ENCODE results near the gene FNDC3A.

The FNDC3A gene

GRCh38 chr13:49022472-49023144 is 46.9 kb downstream of the FNDC3A start:
- no peak for TF ChIP-seq CTCF (IDR thresholded peaks at IDR 0.05; ENCODE audit: control extremely low read depth, extremely low read depth, low read depth, missing control alignments)
- DNase-seq (ENCODE audit: extremely low spot score), result no peak
- POLR2A ChIA-PET, result no interaction called here
- CTCF ChIA-PET, result interaction anchor here (0.8 to 1.4 kb wide), 3 partner anchors 14 to 41 kb away, joined by 3 to 4 read pairs (median 3); no protein-coding TSS in a partner anchor

- POLR2A ChIA-PET, result no interaction called here
- DNase-seq (ENCODE audit: extremely low spot score), result no peak
- CTCF ChIA-PET, result interaction anchor here (1.4 kb wide), 1 partner anchor 13 kb away, joined by 4 read pairs; no protein-coding TSS in a partner anchor
- TF ChIP-seq CTCF (IDR thresholded peaks at IDR 0.05; ENCODE audit: control extremely low read depth, extremely low read depth, low read depth, missing control alignments), result no peak
Measured at GRCh38 chr13:49023431-49023830, 47.7 kb downstream of the FNDC3A start.

GRCh38 chr13:49026851-49027250 is 51.1 kb downstream of the FNDC3A start:
- no peak for TF ChIP-seq CTCF (IDR thresholded peaks at IDR 0.05; ENCODE audit: control extremely low read depth, extremely low read depth, low read depth, missing control alignments)
- ChIA-PET CTCF (no interaction called here), POLR2A (no interaction called here)
- DNase-seq (ENCODE audit: extremely low spot score), result no peak

- ChIA-PET CTCF (no interaction called here), POLR2A (no interaction called here)
- TF ChIP-seq CTCF (IDR thresholded peaks at IDR 0.05; ENCODE audit: control extremely low read depth, extremely low read depth, low read depth, missing control alignments), result no peak
- no peak for DNase-seq (ENCODE audit: extremely low spot score)
Measured at GRCh38 chr13:49029570-49029969, 53.9 kb downstream of the FNDC3A start.

GRCh38 chr13:49030213-49030612 is 54.5 kb downstream of the FNDC3A start:
- DNase-seq (ENCODE audit: extremely low spot score), result no peak
- TF ChIP-seq CTCF (IDR thresholded peaks at IDR 0.05; ENCODE audit: control extremely low read depth, extremely low read depth, low read depth, missing control alignments), result no peak
- ChIA-PET POLR2A (no interaction called here), CTCF (no interaction called here)

- DNase-seq (ENCODE audit: extremely low spot score), result no peak
- no peak for TF ChIP-seq CTCF (IDR thresholded peaks at IDR 0.05; ENCODE audit: control extremely low read depth, extremely low read depth, low read depth, missing control alignments)
- ChIA-PET POLR2A (no interaction called here), CTCF (no interaction called here)
Measured at GRCh38 chr13:49040872-49041271, 65.2 kb downstream of the FNDC3A start.

Measured in GM10248 (cell line).